ENCODE data around the gene ZSCAN21.

The ZSCAN21 gene

GRCh38 chr7:100100420-100101015 is 50.9 kb downstream of the ZSCAN21 start:
- peak; percentile 84 for DNase-seq (ENCODE audit: low read depth)

DNA sequence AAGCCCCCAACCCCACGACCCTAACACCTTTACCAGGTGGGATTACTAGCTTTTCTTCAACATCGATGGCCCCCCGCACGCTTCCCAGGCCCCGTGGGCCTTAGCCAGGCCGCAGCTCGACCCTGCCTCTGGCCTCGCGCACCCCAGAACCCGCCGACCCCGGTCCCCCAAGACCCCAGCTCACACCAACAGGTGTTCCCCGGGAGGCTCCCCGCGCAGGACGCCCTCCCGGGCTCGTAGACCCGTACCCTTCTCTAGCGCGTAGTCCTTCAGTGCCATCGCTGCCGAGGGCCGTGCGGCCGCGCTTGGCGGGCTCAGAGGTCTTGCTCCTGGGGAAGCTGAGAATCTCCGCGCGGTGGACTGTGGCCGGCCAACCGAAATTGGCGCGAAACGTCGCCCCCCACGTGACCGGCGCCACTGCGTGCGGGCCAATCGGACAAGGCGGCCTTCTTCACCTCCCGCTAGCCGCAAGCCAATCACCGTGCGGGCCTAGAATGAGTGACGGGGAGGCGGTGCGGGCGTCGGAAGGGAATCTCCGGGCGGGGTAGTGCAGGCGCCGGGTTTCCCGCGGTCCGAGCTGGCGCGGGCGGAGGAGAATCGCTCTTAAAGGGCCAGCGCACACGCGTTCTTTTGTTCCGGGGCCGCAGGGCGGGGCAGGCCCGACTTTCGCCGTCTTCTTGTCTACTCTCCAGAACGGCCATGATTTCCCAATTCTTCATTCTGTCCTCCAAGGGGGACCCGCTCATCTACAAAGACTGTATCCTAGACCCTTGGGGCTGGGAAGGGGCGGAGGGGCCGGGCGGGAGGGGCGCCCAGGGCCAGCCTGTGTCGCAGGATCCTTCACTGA is 51.7 kb downstream of the ZSCAN21 start, which contains the start of the genes AP4M1 and MCM7:
Gene AP4M1 (plus strand): TSS at position 628 of the 847 bp plus-strand sequence. CDS start 72 bp downstream, at position 700.
Gene MCM7 (minus strand): TSS at position 382 of the 847 bp plus-strand sequence. CDS start 103 bp downstream, at position 279.
- DNase-seq (ENCODE audit: low read depth), result peak; percentile 94

- no peak for DNase-seq (ENCODE audit: low read depth)
These were observed 53.6 kb downstream of the ZSCAN21 start for GRCh38 chr7:100102950-100103840.

GRCh38 chr7:100105534-100105933 is 56.0 kb downstream of the ZSCAN21 start:
- DNase-seq (ENCODE audit: low read depth), result no peak

DNA sequence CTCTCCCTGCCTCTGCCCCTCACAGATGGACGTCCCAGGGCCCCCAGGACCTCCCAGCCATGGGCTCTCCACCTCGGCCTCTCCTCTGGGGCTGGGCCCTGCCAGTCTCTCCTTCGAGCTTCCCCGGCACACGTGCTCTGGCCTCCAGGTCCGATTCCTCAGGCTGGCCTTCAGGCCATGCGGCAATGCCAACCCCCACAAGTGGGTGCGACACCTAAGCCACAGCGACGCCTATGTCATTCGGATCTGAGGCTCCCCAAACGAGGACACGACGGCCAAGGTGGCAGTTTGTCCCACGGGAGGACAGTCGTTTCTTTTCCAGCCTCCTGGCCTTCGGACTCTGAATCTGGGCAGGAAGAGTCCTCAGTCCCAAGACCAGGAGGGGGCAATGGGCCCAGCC is 57.1 kb downstream of the ZSCAN21 start:
- DNase-seq (ENCODE audit: low read depth), result no peak

GRCh38 chr7:100107125-100107737 is 57.7 kb downstream of the ZSCAN21 start:
- no peak for DNase-seq (ENCODE audit: low read depth)

- no peak for DNase-seq (ENCODE audit: low read depth)
These were observed 58.3 kb downstream of the ZSCAN21 start for GRCh38 chr7:100107890-100108289.

DNA sequence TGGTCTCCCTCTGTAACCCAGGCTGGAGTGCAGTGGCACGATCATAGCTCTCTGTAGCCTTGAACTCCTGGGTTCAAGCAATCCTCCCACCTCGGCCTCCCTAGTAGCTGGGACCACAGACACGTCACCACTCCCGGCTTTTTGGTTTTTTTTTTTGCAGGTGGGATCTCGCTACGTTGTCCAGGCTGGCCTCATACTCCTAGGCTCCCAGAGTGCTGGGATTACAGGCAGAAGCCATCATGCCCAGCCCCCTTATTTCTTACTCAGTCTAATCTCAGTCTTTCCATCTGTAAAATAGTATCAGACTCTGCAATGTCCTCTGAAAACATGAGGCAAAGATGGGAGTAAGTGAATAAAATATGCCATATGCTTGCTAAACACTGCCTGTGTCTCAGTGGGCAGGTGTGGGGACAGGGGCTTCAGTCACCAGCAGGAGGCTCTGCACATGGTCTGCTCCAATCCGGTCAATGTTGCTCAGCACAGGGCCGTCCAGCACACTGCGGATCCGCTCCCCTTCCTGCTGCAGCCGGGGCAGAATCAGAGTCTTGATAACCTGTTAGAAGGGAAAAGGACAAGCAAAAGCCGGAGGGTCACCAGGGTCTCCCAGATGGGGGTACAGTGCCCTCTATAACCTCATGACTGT is 60.1 kb downstream of the ZSCAN21 start:
- DNase-seq (ENCODE audit: low read depth), result no peak

DNA sequence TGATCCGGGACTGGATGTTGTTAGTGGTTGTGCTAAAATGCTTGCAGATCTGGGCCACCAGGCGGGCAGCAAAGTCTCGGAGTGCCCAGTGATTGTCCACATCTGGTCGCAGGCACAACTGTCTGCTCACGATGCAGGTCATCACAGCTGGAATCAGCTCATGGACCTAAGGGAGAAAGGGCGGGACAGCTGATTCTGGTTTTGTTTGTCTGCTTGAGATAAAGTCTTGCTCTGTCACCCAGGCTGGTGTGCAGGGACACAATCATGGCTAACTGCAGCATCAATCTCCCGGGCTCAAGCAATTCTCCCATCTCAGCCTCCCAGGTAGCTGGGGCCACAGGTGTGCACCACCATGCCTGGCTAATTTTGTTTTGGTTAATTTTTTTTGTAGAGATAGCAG is 61.6 kb downstream of the ZSCAN21 start:
- DNase-seq (ENCODE audit: low read depth), result no peak

GRCh38 chr7:100111914-100112313 is 62.3 kb downstream of the ZSCAN21 start:
- DNase-seq (ENCODE audit: low read depth), result no peak
